Activated CD4-positive, alpha-beta T cell treated with anti-CD3 and anti-CD28 coated beads for 36 hours (primary cell): Measurements from ENCODE around the gene HIF1AN. TPM values are rescaled to one million over a fixed set of nuclear protein-coding genes. Genes with fewer than 3 reads are reported as not detected.

Source experiments
- ATAC-seq: fragments of 200-7000 bp; cut with Tn5 transposase; one replicate; pipeline ENCODE4 v1.10.0; 2021; ENCODE audit warnings: mild to moderate bottlenecking, moderate library complexity
- CTCF ChIA-PET: fragments of 350-600 bp; sonication (Branson Sonifier 250); formaldehyde crosslinking; loops from one replicate; lab custom pipeline; 2021; ENCODE audit warnings: antibody characterized with exemption; lab: Charles Lee
- POLR2A ChIA-PET: fragments of 350-600 bp; sonication (Branson Sonifier 250); formaldehyde crosslinking; loops from one replicate; lab custom pipeline; 2021; ENCODE audit warnings: antibody characterized with exemption, inconsistent platforms; lab: Charles Lee
- DNase-seq: peaks from one replicate; pipeline ENCODE4 v3.0.0-alpha.2; 2020
- H3K27ac Mint-ChIP-seq: one replicate; pipeline ENCODE4 v1.8.0; 2021; ENCODE audit warnings: mixed read lengths
- H3K27me3 Mint-ChIP-seq: one replicate; pipeline ENCODE4 v1.8.0; 2021; ENCODE audit warnings: mixed read lengths
- H3K36me3 Mint-ChIP-seq: one replicate; pipeline ENCODE4 v1.8.0; 2021; ENCODE audit warnings: low read depth, mixed read lengths
- H3K4me1 Mint-ChIP-seq: one replicate; pipeline ENCODE4 v1.8.0; 2021; ENCODE audit warnings: mixed read lengths
- H3K4me3 Mint-ChIP-seq: one replicate; pipeline ENCODE4 v1.8.0; 2021; ENCODE audit warnings: mild to moderate bottlenecking, moderate library complexity, mixed read lengths
- H3K9me3 Mint-ChIP-seq: one replicate; pipeline ENCODE4 v1.8.0; 2021; ENCODE audit warnings: low read depth, mixed read lengths
- intact Hi-C, 2 experiments: fragments of 100-400 bp; cut with DNase I in 1 of 2; cut with micrococcal nuclease in 1 of 2; formaldehyde crosslinking; loops; one replicate each; pipeline versions ENCODE4 v1.14.2 to v1.15.1; 2022 to 2024; cut with DNase I, micrococcal nuclease
- total RNA-seq, 2 experiments: library from RNA; stranded (reverse); gene quantifications; one replicate each; pipeline ENCODE4 v1.2.3, GENCODE V29; 2021

HIF1AN gene
- total RNA-seq, 2 experiments from 2014 or later, result 45.9 to 50.8 TPM

DNA sequence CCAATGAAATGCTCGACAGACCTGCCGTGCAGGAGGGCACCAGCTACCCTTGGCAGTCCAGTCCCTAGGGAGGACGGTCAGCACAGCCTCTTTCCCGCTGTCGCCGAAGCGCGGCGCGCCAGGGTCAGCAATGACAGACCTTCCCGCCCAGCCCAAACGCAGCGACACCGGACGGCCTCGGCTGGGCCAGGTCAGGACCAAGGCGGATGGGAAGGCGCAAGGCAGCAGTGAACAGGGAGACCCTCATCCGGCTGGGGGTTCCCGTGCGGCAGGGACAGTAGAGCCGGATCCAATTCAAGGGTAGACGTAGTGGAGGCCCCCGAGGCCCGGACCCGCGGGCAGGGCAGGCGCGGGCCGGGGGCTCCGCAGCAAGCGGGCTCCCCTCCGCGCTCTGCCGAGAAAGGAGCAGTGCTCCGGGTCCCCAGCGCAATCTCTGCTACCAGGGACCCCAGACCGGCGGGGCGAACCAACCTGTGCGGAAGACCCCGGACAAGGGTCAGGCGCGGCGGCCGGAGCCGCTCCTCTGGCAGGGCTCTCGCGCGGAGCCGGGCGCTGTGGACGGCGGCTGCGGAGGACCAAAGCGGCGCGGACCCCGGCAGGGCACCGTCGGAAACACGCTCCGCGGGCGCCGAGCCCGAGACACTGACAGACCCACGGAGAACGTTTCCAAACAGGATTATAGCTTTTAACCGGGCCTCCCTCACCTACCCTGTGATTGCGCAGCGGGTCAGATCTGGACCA is 16.3 kb upstream of the HIF1AN start, which contains the start of gene SEC31B:
Gene SEC31B, minus strand, starts transcription at position 551 of the 741 bp plus-strand sequence. CDS start 2,909 bp downstream, outside the sequence.
- peak within 1 kb of the TSS; percentile 47 for H3K27ac Mint-ChIP-seq
- peaks cover 13% of the 10 kb centered on the region for H3K4me1 Mint-ChIP-seq
- H3K9me3 Mint-ChIP-seq, result no peaks in the 10 kb centered on the region
- intact Hi-C loops, result no loop called here
- peak; percentile 20 for ATAC-seq
- POLR2A ChIA-PET, result interaction anchor here (0.6 to 0.9 kb wide), 3 partner anchors 11 to 522 kb away, joined by 3 to 4 read pairs (median 3); no protein-coding TSS in a partner anchor
- no peaks in the 10 kb centered on the region for H3K27me3 Mint-ChIP-seq
- peaks cover 30% of the 10 kb centered on the region for H3K36me3 Mint-ChIP-seq
- H3K4me3 Mint-ChIP-seq, result no peak within 1 kb of the TSS
- no peak for DNase-seq
- CTCF ChIA-PET, result interaction anchor here (0.6 to 9.6 kb wide), 30 partner anchors 9 to 978 kb away, joined by 3 to 96 read pairs (median 6); partner anchors contain the start of genes HIF1AN, NDUFB8 and SCD

DNA sequence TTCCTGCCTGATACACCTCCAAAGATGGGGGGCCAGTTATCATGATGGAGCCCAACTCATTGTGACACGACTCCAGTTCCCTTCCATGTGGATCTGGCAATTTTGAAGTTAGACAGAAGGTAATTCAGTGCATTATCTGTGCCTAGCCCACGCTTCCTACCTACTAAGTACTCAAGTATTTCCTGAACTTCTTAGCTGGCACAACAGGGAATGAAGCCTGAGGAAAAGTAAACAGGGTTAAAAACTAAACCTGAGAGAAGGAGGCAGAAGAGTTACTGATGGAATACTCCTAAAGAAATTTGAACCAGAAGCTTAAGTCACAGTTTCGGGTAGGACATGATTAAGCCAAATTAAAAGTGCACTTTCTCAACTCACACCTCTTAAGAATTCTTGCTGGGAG is 14.9 kb upstream of the HIF1AN start:
- H3K9me3 Mint-ChIP-seq, result no peaks in the 10 kb centered on the region
- H3K36me3 Mint-ChIP-seq, result peaks cover 37% of the 10 kb centered on the region
- no peaks in the 10 kb centered on the region for H3K27me3 Mint-ChIP-seq
- peaks cover 13% of the 10 kb centered on the region for H3K4me1 Mint-ChIP-seq
- H3K27ac Mint-ChIP-seq, result peak overlapping the region; percentile 25
- DNase-seq (no peak), ATAC-seq (no peak)
- intact Hi-C loops, result no loop called here
- ChIA-PET CTCF (interaction anchor here (0.6 to 9.6 kb wide), 5 partner anchors 9 to 87 kb away, joined by 3 to 96 read pairs (median 7); partner anchors contain the start of gene NDUFB8), POLR2A (no interaction called here)
- H3K4me3 Mint-ChIP-seq, result no peak overlapping the region

DNA sequence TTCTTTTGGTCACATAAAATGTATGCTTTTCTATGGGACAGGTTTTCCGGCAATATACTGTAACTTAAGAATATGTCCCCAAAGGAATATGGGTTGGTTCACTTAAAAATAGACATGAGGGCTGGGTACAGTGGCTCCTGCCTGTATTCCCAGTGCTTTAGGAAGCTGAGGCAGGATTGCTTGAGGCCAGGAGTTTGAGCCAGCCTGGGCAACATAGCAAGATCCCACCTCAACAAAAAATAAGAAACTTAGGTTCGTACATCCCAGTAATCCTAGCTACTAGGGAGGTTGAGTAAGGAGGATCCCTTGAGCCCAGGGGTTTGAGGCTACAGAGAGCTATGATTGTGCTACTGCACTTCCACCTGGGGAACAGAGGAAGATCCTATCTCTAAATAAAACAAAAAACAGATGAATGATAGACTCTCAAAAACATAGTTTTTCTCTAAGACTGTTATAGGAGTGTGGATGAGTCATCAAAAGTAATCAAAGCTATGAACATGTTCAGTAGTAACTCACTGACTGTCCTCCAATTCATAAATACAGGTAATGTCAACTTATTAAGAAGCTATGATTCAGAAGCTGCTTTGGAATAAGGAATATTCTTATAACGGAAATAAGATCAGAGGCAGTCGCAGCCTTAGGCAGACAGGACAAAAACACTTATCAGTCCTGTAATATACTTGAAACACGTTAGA is 13.5 kb upstream of the HIF1AN start:
- H3K27ac Mint-ChIP-seq, result peak overlapping the region; percentile 27
- no peak for ATAC-seq

DNA sequence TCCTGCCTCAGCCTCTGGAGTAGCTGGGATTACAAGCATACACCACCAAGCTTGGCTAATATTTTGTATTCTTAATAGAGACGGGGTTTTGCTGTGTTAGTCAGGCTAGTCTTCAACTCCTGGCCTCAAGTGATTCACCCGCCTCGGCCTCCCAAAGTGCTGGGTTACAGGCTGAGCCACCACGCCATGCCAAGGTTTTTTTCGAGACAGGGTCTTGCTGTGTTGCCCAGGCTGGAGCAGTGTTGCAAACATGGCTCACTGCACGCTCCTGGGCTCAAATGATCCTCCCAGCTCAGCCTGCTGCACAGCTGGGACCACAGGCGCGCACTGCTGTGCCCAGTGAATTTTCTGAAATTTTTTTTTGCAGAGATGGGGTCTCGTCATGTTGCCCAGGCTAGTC is 12.8 kb upstream of the HIF1AN start:
- no peaks in the 10 kb centered on the region for H3K27me3 Mint-ChIP-seq
- peaks cover 27% of the 10 kb centered on the region for H3K4me1 Mint-ChIP-seq
- H3K27ac Mint-ChIP-seq, result no peak overlapping the region
- no peak overlapping the region for H3K4me3 Mint-ChIP-seq
- H3K36me3 Mint-ChIP-seq, result peaks cover 47% of the 10 kb centered on the region
- intact Hi-C loops, result no loop called here
- H3K9me3 Mint-ChIP-seq, result no peaks in the 10 kb centered on the region
- CTCF ChIA-PET, result interaction anchor here (0.6 to 9.6 kb wide), 7 partner anchors 12 to 152 kb away, joined by 3 to 96 read pairs (median 3); partner anchors contain the start of gene HIF1AN
- POLR2A ChIA-PET, result interaction anchor here (0.6 kb wide), 1 partner anchor 22 kb away, joined by 3 read pairs; no protein-coding TSS in a partner anchor
- ATAC-seq, result no peak
- no peak for DNase-seq

More for the DNA sequence above, 13.5 kb upstream of the HIF1AN start:
- no peak overlapping the region for H3K4me3 Mint-ChIP-seq
- no peak for DNase-seq
- H3K9me3 Mint-ChIP-seq, result no peaks in the 10 kb centered on the region
- CTCF ChIA-PET, result interaction anchor here (1.6 to 9.6 kb wide), 5 partner anchors 12 to 89 kb away, joined by 3 to 96 read pairs (median 7); no protein-coding TSS in a partner anchor
- POLR2A ChIA-PET, result interaction anchor here (0.6 kb wide), 1 partner anchor 151 kb away, joined by 14 read pairs; no protein-coding TSS in a partner anchor
- peaks cover 42% of the 10 kb centered on the region for H3K36me3 Mint-ChIP-seq
- peaks cover 24% of the 10 kb centered on the region for H3K4me1 Mint-ChIP-seq
- intact Hi-C loops, result no loop called here
- H3K27me3 Mint-ChIP-seq, result no peaks in the 10 kb centered on the region

DNA sequence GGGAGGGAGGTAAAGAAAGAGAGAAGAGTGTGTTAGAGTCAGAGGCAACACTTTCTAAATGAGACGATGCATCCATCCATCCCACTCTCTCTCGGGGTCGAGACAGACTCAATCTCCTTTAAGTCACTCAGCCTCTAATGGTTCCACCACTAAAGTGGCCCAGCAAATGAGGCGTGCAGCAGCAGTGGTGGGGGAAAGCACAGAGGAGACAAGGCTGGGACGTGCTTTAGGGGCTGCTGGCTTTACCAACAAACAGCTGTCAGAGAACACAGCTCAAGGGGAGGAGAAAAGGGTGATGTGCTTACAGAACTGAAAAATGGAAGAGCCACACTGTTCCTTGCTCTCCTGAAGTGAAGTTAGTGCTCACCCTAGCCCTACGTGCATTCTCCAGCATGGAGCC is 11.5 kb upstream of the HIF1AN start:
- Mint-ChIP-seq H3K4me3 (no peak overlapping the region), H3K27ac (no peak overlapping the region), H3K4me1 (peaks cover 25% of the 10 kb centered on the region), H3K36me3 (peaks cover 60% of the 10 kb centered on the region), H3K9me3 (no peaks in the 10 kb centered on the region), H3K27me3 (no peaks in the 10 kb centered on the region)
- POLR2A ChIA-PET, result no interaction called here
- DNase-seq (no peak), ATAC-seq (no peak)
- intact Hi-C loops, result no loop called here
- CTCF ChIA-PET, result interaction anchor here (0.7 to 9.6 kb wide), 5 partner anchors 14 to 184 kb away, joined by 3 to 91 read pairs (median 3); no protein-coding TSS in a partner anchor

DNA sequence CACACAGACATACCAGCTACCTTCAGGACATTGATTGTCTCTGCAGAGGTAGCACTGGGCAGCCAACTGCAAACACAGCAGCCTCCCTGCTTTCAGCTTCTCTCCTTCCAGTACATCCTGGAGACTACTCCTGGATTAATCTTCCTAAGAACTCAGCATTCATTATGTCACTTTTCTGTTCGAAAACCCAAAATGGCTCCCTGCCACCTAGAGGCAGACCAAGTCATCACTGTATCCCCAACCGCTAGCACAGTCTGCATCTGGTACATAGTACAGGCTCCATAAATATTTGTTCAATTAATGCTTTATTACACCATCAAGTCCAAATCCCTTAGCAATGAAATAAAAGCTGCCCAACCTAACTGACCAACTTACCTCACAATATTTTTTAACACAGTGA is 11.1 kb upstream of the HIF1AN start:
- Mint-ChIP-seq H3K27me3 (no peaks in the 10 kb centered on the region), H3K27ac (peak overlapping the region; percentile 24), H3K9me3 (no peaks in the 10 kb centered on the region), H3K4me3 (no peak overlapping the region), H3K36me3 (peaks cover 61% of the 10 kb centered on the region), H3K4me1 (peaks cover 24% of the 10 kb centered on the region)
- DNase-seq (no peak), ATAC-seq (no peak)
- intact Hi-C loops, result loop anchor here in 1 of 2 experiments (5.0 kb wide), 1 partner anchor 152 kb away; no protein-coding TSS in a partner anchor
- POLR2A ChIA-PET, result interaction anchor here (0.6 kb wide), 1 partner anchor 15 kb away, joined by 4 read pairs; no protein-coding TSS in a partner anchor
- CTCF ChIA-PET, result interaction anchor here (0.7 to 9.6 kb wide), 6 partner anchors 14 to 185 kb away, joined by 3 to 91 read pairs (median 3); no protein-coding TSS in a partner anchor

DNA sequence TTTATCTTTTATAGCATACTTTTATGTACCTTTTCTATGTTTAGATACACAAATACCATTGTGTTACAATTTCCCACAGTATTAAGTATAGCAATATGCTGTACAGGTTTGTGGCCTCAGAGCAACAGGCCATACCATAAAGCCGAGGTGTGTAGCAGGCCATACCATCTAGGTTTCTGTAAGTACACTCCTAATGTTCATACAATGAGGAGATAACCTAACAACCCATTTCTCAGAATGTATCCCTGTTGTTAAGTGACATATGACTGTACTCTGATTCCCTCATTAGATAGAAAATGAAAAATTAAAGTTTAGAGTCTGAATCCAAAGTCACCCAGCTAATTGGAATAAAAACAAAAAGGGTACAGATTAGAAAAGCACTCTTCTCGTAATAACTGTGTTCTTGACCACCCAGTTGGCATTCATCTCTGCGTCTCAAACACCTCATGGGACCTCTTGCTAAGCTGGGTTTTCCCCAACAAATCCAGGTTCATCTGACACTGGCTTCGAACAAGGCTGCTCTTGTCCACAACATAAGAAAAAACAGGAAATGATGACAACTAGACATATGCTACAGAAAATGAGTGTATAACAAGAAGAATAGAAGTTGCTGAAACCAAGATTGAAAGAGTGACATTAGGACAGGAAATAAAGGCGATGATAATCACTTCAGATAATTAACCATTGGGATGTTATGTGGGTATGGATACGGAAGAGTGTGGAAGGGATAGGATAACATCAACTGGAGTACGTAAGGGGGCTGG is 7.4 kb upstream of the HIF1AN start:
- Mint-ChIP-seq H3K27ac (peak overlapping the region; percentile 99), H3K4me1 (peaks cover 37% of the 10 kb centered on the region), H3K27me3 (no peaks in the 10 kb centered on the region), H3K36me3 (peaks cover 56% of the 10 kb centered on the region), H3K4me3 (peak overlapping the region; percentile 88), H3K9me3 (no peaks in the 10 kb centered on the region)
- POLR2A ChIA-PET, result interaction anchor here (0.5 to 2.3 kb wide), 4 partner anchors 7 to 131 kb away, joined by 3 to 10 read pairs (median 6); partner anchors contain the start of gene HIF1AN
- CTCF ChIA-PET, result interaction anchor here (0.7 to 9.6 kb wide), 8 partner anchors 10 to 95 kb away, joined by 3 to 91 read pairs (median 6); no protein-coding TSS in a partner anchor
- intact Hi-C loops, result loop anchor here (1.0 to 5.0 kb wide), 3 partner anchors 18 to 182 kb away; partner anchors contain the start of gene SCD (in 1 of the 2)
- DNase-seq, result peak; percentile 46
- ATAC-seq, result peak; percentile 63

DNA sequence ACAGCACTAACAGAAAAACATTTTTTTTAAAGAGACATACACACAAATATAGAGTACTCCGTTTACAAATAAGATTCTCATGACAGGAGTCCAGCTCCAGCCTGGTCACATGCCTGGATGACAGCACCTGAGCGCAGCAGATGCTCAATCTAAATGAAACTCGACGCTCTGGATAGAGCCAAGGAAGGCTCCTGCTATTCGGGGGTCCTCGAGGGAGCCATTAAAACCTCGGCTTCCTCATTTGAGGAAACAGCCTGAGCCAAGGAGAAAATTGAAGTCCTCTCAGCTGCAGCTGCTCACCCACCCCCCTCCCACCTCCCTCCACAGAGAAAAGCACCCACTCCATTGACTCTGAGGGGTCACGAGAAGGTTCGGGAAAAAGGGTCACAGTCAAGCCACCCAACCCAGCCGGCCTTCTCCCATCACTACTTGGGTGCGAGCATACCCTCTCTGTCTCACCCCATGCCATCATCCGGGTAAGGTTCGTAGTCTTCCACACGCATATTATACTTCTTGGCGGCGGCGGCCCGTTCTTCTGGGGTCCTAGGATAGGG is 6.7 kb upstream of the HIF1AN start:
- intact Hi-C loops, result loop anchor here (1.0 to 5.0 kb wide), 5 partner anchors 18 to 182 kb away; partner anchors contain the start of gene SCD (in 1 of the 2)
- H3K36me3 Mint-ChIP-seq, result peaks cover 49% of the 10 kb centered on the region
- peak; percentile 20 for DNase-seq
- peak; percentile 4 for ATAC-seq
- H3K4me1 Mint-ChIP-seq, result peaks cover 37% of the 10 kb centered on the region
- ChIA-PET POLR2A (interaction anchor here (0.5 to 2.2 kb wide), 4 partner anchors 9 to 131 kb away, joined by 3 to 6 read pairs (median 4); no protein-coding TSS in a partner anchor), CTCF (interaction anchor here (0.7 to 9.6 kb wide), 6 partner anchors 11 to 49 kb away, joined by 3 to 91 read pairs (median 15); no protein-coding TSS in a partner anchor)
- H3K9me3 Mint-ChIP-seq, result no peaks in the 10 kb centered on the region
- H3K4me3 Mint-ChIP-seq, result peak overlapping the region; percentile 88
- H3K27me3 Mint-ChIP-seq, result no peaks in the 10 kb centered on the region
- peak overlapping the region; percentile 99 for H3K27ac Mint-ChIP-seq

DNA sequence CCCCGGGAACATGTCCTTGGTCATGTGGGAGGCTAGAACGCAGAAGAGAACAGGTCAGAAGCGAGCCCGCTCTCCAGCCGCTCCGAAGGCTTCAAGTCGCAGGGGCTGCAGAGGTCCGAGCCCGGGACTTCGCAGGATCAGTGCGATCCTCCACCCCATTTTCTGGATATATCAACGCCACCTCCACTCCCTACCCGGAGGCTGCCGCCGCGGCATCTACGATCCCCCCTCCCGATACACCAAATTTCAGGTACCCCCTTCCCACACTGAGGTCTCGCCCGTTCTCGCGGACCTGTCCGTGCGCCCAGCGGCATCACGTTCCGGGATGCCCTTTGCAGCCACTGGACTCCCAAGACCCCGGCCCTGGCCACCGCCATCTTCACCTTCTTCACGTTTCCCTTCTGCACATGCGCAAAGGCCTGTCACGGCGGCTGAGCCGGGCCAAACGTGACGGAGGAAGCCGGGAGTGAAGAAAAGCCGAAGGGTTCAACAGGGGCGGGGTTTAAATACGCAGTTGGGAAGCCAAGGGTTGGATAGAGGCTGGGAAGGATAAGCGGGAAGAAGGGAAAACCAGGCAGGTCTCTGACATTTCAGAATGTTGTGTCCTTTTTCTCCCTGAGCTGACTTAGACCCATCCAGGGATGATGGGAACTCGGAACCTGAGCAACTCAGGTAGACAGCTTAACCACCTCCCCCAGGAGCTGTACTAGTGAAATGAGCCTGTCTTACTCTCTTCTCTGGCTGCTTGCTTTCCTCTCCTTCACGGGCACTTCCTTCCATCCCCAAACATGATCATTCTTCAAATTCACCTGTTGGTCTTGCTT is 6.1 kb upstream of the HIF1AN start, which contains the start of gene NDUFB8:
Gene NDUFB8, minus strand, starts transcription at position 397 of the 824 bp plus-strand sequence. Its CDS starts 20 bp downstream, at position 377.
- Mint-ChIP-seq H3K4me3 (peak within 1 kb of the TSS; percentile 88), H3K36me3 (peaks cover 44% of the 10 kb centered on the region), H3K4me1 (peaks cover 37% of the 10 kb centered on the region), H3K9me3 (no peaks in the 10 kb centered on the region), H3K27me3 (no peaks in the 10 kb centered on the region), H3K27ac (peak within 1 kb of the TSS; percentile 99)
- ATAC-seq (peak; percentile 72), DNase-seq (peak; percentile 93)
- CTCF ChIA-PET, result interaction anchor here (1.0 to 9.6 kb wide), 5 partner anchors 9 to 489 kb away, joined by 3 to 91 read pairs (median 6); partner anchors contain the start of gene SEC31B
- POLR2A ChIA-PET, result interaction anchor here (0.5 to 2.2 kb wide), 2 partner anchors 9 to 19 kb away, joined by 4 to 6 read pairs; no protein-coding TSS in a partner anchor
- intact Hi-C loops, result loop anchor here (1.0 to 10.0 kb wide), 6 partner anchors 18 to 1285 kb away; partner anchors contain the start of genes NPM3 (in 1 of the 2), OGA (in 1 of the 2) and SCD (in 1 of the 2)
